ENCODE measurements around the gene TMEM190. TPM values are rescaled to one million over a fixed set of nuclear protein-coding genes. Genes with fewer than 3 reads are reported as not detected.

The TMEM190 gene
- total RNA-seq: not detected in 2 replicates

DNA sequence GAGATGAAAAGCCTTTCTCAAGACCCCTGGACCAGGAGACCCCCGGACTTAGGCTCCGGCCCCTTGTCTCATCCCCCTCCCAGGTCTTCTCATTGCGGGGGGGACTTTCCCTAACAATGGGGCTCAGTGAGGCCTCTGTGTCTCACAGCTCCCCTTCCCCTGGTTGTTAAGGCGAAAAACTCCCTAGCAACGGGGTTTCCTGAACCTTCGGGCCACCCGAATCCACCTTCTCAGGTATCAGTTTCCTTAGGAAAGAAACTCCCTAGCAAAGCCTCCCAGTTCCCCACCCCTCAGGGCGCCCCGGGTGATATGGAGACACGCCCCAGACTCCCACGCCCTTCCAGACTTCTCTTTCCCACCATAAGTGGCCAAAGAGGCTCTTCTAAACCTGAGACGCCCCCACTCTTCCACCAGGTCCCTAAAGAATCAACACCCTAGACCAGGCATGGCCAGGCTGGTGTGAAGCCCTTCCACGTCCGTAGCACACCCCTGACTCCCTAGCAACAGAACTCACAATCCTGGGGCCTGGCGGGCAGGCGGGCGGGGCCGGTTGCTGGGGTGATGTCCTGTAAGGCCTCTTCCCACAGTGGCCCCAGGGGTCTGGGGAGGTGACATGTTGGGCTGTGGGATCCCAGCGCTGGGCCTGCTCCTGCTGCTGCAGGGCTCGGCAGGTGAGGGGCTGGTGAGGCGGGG, at the start of gene TMEM190:
Gene TMEM190, plus strand, starts transcription at position 586 of the 693 bp plus-strand sequence. Its CDS starts 28 bp downstream, at position 614.

DNA sequence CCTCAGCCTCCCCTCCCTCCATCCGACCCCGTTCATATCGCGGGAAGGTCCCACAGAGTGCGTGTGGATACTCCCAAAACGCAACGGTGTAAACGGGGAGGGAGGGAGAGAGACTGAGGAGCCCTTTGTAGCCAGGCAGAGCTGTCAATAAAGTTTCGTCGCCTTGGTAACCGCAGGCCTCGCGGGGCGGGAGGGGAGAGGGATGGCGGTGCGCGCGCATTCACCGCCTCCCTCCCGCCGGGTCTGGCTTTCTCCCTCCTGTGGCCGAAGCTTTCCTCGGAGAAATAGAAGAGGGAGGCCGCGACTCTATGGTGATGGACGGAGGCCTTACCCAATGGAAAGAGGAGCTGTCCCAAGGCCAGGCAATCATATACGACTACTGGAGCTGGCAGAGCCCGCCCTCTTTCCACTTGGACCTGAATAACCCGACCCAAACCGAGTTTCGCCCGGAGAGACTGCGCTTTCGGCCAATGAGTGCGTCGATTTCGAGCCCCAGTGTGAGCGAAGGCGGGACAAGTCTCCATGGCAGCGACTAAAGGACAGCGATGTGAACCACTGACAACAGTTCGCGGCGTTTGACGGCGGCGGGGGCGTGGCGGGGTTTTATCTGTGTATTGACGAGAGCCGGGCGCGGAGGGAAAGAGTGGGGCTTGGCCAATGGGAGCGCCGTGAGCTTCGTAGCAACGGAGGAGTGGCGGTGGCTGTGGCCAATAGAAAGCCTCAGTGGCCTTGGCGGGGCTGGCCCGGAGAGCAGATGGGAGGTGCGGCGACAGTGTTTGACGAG, 37.3 kb upstream of the TMEM190 start, which contains the start of gene KMT5C:
Gene KMT5C, plus strand, starts transcription at position 772 of the 784 bp plus-strand sequence. CDS start 2,061 bp downstream, outside the sequence.

DNA sequence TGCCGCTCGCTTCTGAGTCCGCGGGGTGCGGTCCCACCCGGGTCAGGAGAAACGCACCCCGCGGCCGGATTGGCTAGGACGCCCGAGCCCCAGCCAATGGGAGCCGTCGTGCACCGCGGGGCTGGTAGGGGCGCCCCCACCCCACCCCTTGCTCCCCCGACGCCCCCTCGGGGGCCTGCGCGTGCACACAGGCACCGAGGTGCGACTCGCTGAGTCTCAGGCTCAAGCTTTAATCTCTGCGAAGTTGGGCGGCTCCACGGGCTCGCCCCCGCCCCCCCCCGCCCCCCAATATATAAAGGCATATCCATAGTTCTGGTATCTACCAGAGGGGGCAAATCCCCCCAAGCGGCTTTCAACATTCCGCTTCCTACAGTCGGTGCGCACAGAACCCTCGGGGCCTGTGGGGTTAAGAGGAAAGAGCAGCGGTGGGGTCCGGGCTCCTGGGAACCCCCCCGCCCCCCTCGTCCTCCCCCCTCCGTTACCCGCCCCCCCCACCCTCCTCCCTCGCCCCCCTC, 21.9 kb upstream of the TMEM190 start, which contains the start of gene COX6B2:
Gene COX6B2, minus strand, starts transcription at position 22 of the 515 bp plus-strand sequence. CDS start 198 bp downstream, outside the sequence.

DNA sequence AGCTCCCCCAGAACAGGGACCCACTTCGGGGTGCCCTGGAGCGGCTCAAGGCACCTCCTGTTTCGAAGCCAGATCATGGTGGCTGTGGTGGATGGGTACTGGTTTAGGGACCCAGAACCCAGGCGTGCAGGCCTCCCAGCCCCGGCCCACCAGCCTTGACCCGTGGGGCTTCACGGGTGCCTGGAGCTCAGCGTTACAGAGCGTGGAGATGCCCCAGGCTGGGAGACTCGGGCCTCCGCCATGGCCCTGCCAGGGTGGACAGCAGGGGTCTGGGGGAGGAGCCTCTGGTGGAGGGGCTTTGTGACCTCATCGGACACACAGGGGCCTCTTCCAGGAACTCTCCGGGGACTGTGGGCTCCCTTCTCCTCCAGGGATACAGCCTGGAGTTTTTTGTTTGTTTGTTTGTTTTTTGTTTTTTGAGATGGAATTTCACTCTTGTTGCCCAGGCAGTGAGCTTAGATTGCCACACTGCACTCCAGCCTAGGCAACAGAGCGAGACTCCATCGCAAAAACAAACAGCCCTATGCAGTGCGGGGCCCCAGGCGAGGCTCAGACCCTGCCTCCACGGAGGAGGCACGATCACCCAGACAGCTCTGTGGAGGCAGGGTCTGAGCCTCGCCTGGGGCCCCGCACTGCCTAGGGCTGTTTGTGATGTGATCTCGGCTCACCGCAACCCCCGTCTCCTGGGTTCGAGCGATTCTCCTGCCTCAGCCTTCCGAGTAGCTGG, 13.5 kb upstream of the TMEM190 start, which contains the start of gene GARIN5B:
Gene GARIN5B, minus strand, starts transcription at position 271 of the 727 bp plus-strand sequence. Its CDS starts 194 bp downstream, at position 77.

DNA sequence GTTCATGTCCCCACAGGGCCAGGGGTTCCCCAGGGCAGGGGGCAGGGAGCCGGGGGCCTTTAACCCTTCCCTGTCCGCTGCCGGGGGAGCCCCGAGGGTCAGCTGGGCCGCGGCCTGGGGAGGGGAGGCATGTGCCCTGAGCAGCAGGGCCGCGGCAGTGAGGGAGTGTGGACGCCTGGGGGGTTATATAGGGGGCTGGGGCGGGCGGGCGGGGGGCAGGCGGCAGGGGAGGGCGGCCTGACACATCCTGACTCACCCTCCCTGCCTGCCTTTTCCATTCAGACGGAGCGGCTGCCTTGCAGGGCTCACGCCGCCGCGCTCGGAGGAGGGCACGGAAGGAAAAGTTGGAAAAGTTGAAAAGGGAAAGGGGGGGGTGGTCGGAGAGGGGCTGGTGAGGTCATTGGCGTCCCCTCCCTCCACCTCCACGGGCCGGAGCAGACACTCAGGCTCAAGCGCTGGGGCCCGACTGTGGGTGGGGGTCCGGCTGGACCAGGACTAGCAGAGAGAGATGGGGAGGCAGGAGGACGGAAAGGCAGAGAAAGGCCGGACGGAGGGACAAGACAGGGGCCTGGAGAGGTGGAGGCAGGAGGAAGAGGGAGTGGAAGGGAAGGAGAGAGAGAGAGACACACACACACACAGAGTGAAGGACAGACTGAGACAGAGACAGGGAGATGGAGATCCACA, 6.2 kb upstream of the TMEM190 start, which contains the start of gene IL11:
Gene IL11, minus strand, starts transcription at position 159 of the 684 bp plus-strand sequence. Its CDS starts 153 bp downstream, at position 6.

DNA sequence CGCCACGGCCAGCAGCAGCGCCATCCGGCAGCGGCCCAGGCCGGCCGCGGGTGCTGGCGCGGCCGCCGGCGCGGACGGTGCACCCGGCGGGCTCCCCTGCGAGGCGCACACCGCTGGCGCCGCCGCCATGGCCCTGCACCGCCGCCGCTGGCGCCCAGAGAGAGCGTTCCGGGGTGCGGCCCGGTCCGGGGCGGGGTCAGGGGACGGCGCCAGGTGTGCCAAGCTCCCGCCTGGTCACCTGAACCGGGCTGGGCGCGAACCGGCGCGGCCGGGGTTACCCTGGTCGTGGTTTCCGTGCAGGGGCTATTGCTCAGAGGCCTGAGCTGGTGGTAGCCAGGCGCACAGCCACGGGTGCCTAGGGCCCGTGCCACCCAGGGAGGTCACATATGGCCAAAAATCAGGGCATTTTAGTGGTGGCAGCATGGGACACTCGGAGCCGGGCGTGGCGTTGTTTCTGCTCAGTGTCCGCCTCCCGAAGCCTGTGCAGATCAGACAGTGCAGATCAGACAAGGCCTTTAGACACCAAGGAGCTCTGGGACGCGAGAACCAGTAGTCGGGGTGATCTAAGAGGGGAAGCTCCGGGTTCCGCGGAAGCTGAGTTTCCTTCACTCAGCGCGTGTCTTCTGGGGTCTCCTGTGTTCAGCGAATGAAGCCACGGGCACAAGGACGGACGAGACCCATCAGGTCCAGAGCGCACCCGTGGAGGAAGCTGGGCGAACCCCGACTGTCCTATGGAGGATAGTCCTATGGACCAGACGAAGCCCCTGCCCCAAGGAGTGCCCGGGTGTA, 7.7 kb downstream of the TMEM190 start, which contains the start of gene TMEM238:
Gene TMEM238, minus strand, starts transcription at position 162 of the 789 bp plus-strand sequence. Its CDS starts 33 bp downstream, at position 129.

DNA sequence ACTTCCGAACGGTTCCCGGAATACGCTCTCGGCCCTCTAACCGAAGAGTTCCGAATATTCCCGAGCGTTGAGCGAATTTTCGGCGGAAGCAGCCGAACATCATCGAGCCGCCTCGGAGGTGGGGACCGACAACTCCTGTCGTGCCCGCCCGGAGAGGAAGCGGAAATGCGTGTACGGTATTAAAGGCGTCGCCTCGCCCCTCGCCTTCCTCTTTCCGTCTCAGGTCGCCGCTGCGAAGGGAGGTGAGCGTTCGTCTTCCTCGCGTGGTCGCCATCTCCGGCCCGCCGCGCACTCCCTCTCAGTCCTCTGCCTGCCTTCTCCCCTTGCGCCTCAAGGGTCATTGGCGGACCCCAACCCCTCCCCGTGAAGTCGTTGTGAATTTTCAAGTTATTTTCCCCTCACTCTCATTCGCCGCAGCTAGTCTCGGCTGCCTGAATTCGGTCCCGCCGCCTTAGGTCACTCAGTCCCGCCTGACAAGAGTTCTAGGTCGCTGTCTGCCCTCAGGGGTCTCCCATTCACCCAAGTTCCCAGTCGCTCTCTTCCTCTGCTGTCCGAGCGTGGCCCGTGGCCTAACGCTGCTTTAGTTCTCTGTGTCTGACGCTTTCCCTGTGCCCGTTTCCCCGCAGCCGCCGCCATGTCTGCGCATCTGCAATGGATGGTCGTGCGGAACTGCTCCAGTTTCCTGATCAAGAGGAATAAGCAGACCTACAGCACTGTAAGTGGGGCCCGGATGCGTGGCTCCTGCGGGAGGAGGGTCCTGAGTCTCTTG, 9.3 kb downstream of the TMEM190 start, which contains the start of gene RPL28:
Gene RPL28, plus strand, starts transcription at position 209 of the 769 bp plus-strand sequence. Its CDS starts 426 bp downstream, at position 635.

DNA sequence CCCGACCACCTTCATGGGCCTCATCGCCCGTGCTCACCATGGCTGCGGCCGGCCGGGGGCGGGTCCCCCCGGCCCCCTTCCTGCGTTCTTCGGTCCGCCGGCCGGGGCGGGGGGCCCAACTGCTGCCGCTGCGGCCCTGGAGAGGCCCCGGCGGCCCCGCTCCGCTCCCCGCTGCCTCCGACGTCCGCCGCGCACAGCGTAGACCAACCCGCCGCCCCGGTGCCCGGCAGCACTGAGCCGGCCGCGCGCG, 30.8 kb downstream of the TMEM190 start, which contains the start of gene UBE2S:
Gene UBE2S, minus strand, starts transcription at position 239 of the 250 bp plus-strand sequence. Its CDS starts 199 bp downstream, at position 40.

Other genes starting within 250 kb of the TMEM190 start
- gene TNNT1, start 227.6 kb upstream of the TMEM190 start, total RNA-seq: 1.4 and 4.7 TPM in 2 replicates
- not detected in 2 replicates for gene TNNI3, start 219.1 kb upstream of the TMEM190 start, total RNA-seq
- gene DNAAF3, start 210.2 kb upstream of the TMEM190 start, total RNA-seq: 0.16 and 0.19 TPM in 2 replicates
- gene SYT5, start 196.5 kb upstream of the TMEM190 start, total RNA-seq: not detected in 2 replicates
- 0.25 and 0.65 TPM in 2 replicates for gene PTPRH, start 167.3 kb upstream of the TMEM190 start, total RNA-seq
- gene TMEM86B, start 148.1 kb upstream of the TMEM190 start, total RNA-seq: 0.32 and 1.0 TPM in 2 replicates
- gene PPP6R1, start 117.8 kb upstream of the TMEM190 start, total RNA-seq: 20.4 and 44.2 TPM in 2 replicates
- gene HSPBP1, start 96.7 kb upstream of the TMEM190 start, total RNA-seq: 21.5 and 23.5 TPM in 2 replicates
- gene BRSK1, start 92.8 kb upstream of the TMEM190 start, total RNA-seq: 0.49 and 0.82 TPM in 2 replicates
- not detected in 2 replicates for gene TMEM150B, start 51.5 kb upstream of the TMEM190 start, total RNA-seq
- 3.9 and 6.2 TPM in 2 replicates for gene KMT5C, start 37.0 kb upstream of the TMEM190 start, total RNA-seq
- not detected in 2 replicates for gene COX6B2, start 22.1 kb upstream of the TMEM190 start, total RNA-seq
- gene GARIN5B, start 13.6 kb upstream of the TMEM190 start, total RNA-seq: not detected in 2 replicates
- under 0.01 TPM in 1 of 2 replicates, not detected in the other for gene IL11, start 6.4 kb upstream of the TMEM190 start, total RNA-seq
- not detected in 2 replicates for gene TMEM238, start 7.5 kb downstream of the TMEM190 start, total RNA-seq
- 170 and 234 TPM in 2 replicates for gene RPL28, start 9.1 kb downstream of the TMEM190 start, total RNA-seq
- gene UBE2S, start 31.0 kb downstream of the TMEM190 start, total RNA-seq: 31.8 and 82.4 TPM in 2 replicates
- not detected in 2 replicates for gene SHISA7, start 66.5 kb downstream of the TMEM190 start, total RNA-seq
- 38.4 and 40.0 TPM in 2 replicates for gene ISOC2, start 84.8 kb downstream of the TMEM190 start, total RNA-seq
- gene C19orf85, start 87.9 kb downstream of the TMEM190 start, total RNA-seq: not detected in 2 replicates
- gene ZNF628, start 99.8 kb downstream of the TMEM190 start, total RNA-seq: 0.81 and 1.8 TPM in 2 replicates
- gene NAT14, start 108.4 kb downstream of the TMEM190 start, total RNA-seq: 9.4 and 9.8 TPM in 2 replicates
- gene SSC5D, start 111.6 kb downstream of the TMEM190 start, total RNA-seq: 0.16 and 0.31 TPM in 2 replicates
- not detected in 2 replicates for gene SBK2, start 160.3 kb downstream of the TMEM190 start, total RNA-seq
- gene SBK3, start 168.7 kb downstream of the TMEM190 start, total RNA-seq: 0.13 and 0.16 TPM in 2 replicates
- 2.1 and 3.0 TPM in 2 replicates for gene ZNF579, start 204.0 kb downstream of the TMEM190 start, total RNA-seq
- gene FIZ1, start 222.7 kb downstream of the TMEM190 start, total RNA-seq: 1.3 and 3.1 TPM in 2 replicates
- gene ZNF524, start 223.5 kb downstream of the TMEM190 start, total RNA-seq: 9.5 and 10.5 TPM in 2 replicates
- gene ZNF865, start 228.8 kb downstream of the TMEM190 start, total RNA-seq: 0.97 and 1.5 TPM in 2 replicates
- 3.9 and 4.7 TPM in 2 replicates for gene ZNF784, start 247.7 kb downstream of the TMEM190 start, total RNA-seq

All from bladder microvascular endothelial cell (primary cell).